ENCODE measurements around the gene EIF4E2.

DNA sequence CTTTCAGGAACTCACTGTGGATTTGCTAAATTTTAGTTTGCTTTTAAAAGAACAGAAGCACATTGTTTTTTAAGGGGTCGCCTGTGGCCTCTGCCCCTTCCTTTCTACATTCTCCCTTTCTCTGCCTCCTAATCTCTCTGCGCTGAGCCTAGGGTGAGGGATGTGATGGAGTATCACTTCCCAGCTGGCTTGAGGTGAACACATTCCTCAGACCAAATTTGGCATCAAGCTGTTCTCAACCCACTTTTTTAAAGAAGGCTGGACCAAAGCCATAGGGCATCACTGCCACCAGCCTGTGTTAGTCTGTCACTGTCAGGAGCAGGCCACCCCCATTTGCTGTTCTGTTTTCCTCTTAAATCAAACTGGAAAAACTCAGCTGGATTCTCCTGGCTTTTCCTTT lies 27.4 kb downstream of the EIF4E2 start:
- TF ChIP-seq POLR2AphosphoS5 (IDR thresholded peaks at IDR 0.05; ENCODE audit: borderline replicate concordance, low read depth, low read length) (no peak), EZH2 (IDR thresholded peaks at IDR 0.05) (no peak)

Measured in SK-N-MC (cell line).